Bone marrow (tissue), 2 donors: ENCODE data around the gene PHF5A.
"Not testable (repeated sequence)": the region's sequence is repeated elsewhere in the genome, so short reads cannot be mapped to it uniquely, and the experiment has no call there.

Experiments
- DNase-seq, 2 donors: peaks; one replicate each; lab custom pipeline; 2025; lab: John Stamatoyannopoulos, UW

Gene PHF5A

GRCh38 chr22:41447435-41448188, 20.9 kb downstream of the PHF5A start:
- peak; percentile 23 to 54 for DNase-seq

DNA sequence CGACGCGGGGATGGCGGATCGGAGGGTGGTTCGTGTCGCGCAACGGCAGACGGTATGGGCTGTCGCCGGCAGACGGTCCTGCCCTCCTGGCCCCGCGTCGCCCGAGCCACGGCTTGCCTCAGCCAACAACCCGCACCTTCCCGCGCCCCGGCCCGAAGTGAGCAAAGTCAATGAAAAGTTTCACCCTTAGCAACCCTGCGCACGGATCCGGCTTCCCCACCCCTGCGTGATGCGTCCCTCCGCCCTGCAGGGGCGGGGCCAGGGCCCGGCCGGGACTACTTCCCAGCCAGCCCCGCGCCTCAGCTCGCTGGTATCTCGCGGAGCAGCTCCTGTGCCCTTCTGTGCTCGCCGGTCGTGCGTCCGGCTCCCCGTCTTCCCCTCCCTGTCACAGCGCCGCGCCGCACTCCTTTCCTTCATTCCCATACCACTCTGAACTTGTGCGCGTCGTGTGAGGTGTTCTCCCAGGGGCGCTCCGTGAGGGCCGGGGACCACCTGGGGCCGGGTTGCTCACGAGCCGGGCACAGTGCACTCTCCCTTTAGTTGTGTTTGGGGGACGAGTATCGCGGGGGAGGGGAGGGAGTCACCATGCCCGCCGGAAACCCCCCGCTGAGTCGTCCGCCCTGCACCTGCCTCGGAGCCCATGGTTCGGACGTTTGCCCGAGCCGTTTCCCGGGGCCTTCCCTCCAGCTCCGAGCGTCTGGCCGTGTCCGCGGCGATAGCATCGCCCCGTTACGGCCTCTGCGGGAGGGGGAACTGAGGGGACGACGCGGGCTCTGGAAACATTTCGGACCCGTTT, 21.7 kb downstream of the PHF5A start, which contains the start of gene TOB2:
TSS of gene TOB2 (minus strand) at position 163 of the 796 bp plus-strand sequence. CDS start 9,456 bp downstream, outside the sequence.
- peak; percentile 70 to 88 for DNase-seq

DNA sequence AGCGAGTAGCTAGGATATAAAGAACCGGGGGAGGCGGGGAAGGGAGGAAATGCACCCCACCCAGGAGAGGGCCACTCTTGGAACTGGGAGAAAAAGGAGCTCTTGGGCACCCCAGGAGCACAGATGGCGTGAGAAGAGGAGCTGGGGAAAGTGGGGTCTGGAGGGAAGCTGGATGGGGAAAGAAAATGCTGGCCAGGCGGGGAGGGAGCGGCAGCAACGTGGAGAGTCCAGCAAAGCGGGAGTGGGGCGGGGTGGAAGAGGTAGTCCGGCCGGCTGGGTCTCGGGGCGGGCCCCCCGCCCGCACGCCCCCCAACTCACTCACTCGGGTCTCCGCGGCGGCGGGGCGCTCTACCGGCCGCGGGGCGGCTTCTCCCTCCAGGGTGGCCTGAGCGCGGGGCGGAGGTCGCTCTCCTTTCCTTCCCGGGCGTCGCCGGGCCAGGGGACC, 22.4 kb downstream of the PHF5A start:
- DNase-seq, result peak in 1 of 2 donors; percentile 25

- peak in 1 of 2 donors; percentile 5 for DNase-seq
Measured at GRCh38 chr22:41445129-41446056, 23.1 kb downstream of the PHF5A start.

DNA sequence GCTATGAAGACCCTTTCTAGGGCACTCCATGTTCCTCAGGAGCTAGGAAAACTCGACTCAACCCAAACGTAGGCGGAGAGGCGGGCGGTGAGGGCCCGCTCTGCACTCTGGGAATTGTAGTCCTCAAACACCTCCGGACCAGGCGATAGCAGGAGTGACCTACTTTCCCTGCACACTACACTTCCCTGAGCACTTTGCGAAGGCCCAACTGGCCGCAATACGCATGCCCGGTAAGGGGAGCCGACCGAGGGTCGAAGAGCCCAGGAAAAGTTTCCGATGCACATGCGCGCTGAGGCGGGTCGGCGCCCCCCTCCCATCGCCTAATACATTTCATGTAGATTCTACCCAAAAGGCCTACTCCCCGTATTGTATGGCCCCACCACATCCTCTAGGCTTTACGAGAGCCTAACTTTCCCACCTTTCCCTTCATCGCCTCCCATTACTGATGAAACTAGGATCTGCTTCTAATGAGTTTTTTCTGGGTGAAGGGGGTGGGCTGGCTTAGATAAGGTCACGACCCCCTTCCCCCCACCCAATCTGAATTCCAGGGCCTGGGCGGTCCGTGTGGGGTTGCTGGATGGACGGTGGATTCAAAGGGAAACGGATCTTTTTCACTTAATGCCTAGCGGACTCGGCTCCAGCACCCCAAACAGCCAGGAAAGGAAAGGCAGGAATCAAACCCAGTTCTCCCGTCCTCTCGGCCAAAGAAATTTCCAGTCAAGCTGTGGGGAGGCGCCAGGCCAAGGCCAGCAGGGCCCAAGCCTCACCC, 23.9 kb downstream of the PHF5A start:
- peak; percentile 59 to 91 for DNase-seq

DNA sequence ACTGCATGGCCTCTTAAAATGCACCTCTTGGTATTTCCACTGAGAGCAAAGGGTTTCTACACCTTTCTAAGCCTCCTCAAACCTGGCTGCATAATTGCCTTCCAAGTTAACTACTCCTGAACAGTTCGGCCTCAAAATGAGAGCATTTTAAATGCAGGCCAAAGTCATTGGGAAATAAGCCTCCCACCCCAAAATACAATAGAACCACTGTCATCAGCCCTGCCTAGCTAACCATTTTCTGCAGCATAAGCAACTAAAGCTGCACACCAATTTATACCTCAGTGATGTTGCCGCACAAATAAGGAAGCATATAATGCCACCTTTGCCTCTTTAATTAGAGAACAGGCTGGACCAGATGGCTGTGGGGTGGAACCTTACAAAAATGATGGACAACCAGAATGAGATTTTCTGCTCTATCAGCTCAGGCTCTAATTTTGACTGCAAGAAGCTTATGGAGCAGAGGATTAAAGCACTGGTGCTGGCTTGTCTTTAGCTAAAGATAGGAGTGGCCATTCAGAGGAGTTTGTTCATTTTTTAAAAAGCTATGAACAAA, 26.2 kb downstream of the PHF5A start:
- DNase-seq, result no peak

GRCh38 chr22:41440511-41440910, 28.0 kb downstream of the PHF5A start:
- not testable (repeated sequence) for DNase-seq

GRCh38 chr22:41437198-41437597, 31.3 kb downstream of the PHF5A start:
- DNase-seq, result no peak

DNA sequence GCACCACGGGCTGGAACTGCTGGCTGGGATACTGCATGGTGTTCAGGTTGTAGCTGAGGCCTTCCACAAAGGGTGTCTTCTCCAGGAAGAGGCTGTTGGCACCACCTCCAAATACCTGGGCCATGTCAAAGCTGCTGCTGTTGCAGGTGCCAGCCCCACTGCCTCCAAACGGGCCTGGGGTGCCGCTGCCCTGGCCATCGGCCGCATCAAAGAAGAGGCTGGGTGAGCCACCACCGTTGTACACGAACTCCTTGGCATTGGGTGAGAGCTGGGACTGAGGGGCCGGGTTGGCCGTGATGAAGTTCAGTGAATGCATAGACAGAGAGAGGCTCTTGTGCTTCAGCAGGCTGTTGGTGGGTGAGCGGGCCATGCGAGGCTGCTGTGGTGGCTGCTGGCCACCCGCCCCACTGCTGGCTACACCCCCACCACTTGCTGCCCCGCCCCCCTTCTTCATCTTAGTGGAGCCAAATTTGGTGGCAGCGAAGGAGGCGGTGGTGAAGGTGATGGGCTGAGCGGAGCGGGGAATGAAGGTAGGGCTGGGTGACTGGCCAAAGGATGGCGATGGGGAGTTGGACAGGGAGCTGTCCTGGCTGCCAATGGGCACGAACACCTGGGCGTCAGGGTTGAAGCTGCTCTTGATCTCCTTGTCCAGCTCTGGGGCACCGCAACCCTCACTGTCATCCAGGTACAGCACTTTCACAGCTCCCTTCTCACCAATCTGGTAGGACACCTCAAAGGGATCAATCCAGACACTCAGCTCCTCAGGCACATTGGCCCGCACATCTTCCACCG, 32.0 kb downstream of the PHF5A start:
- DNase-seq, result no peak

DNA sequence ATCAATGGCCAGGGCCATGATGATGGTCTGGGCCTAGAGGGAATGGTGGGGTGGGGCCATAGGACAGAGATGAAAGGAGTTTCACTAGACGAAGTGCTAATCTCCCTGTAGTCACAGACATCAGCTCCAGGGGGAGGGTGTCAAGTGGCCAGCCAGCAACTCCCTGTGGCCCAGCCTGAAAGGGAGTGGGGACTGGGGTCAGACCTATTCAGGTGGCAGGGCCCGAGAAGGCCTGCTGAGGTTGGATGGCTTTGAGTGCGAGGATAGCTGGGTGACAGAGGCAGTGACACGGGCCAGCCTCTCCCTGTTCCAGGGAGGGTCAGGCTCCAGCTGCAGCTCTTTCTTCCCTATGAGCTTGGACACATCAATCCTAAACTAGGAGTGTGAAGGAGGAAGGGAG, 32.9 kb downstream of the PHF5A start:
- no peak for DNase-seq

DNA sequence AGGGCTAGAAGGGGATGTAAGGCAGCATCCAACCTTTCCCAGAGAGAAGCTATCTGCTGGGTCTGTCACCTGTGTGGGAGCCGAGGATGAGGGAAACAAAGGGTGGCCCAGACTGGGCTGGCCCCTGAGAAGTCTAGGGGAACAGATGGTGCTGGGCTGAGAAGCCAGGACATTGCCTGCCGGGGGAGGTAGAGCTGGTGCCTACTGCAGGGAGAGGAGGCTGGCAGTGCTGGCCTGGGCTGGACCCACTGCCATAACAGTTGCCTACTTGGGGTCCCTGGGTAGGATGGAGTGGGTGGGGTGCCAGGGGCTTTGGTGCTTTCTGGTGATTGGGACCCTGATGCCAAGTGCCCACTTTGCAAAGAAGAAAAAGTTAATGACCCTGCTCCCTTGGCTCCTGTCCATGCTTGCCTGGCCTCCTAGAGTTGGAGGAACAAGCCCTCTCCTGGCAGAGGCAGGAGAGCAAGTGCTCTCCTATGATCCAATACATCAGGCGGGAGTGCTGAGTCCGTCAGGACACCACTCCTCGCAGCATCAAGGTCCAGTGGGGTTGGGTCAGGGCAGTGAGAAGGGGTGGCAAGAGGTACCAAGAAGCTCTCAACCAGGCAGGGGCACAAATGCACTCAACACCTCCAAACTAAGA, 34.0 kb downstream of the PHF5A start:
- DNase-seq, result not testable (repeated sequence)

DNA sequence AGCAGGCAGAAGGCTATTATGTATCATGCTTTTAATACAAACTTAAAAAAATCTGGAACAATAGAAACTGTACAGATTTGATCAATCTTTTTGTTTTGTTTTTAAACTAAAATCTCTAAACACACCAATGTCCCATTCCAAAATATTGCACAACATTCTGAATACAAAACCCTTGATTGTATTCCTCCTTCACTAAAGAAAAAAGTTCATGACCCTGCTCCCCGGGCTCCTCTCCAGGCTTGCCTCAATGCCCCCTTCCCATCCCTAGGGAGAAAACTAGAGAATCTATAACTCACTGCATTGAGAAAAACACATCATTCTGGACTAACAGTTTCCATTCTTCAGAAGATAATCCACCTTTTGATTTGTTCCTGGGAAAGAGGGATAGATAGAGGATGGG, 35.0 kb downstream of the PHF5A start:
- DNase-seq, result not testable (repeated sequence)

GRCh38 chr22:41431656-41432055, 36.8 kb downstream of the PHF5A start:
- DNase-seq, result no peak

- DNase-seq, result no peak
Measured at GRCh38 chr22:41429951-41430332, 38.5 kb downstream of the PHF5A start.

- no peak for DNase-seq
Measured at GRCh38 chr22:41429232-41429950, 39.1 kb downstream of the PHF5A start.

DNA sequence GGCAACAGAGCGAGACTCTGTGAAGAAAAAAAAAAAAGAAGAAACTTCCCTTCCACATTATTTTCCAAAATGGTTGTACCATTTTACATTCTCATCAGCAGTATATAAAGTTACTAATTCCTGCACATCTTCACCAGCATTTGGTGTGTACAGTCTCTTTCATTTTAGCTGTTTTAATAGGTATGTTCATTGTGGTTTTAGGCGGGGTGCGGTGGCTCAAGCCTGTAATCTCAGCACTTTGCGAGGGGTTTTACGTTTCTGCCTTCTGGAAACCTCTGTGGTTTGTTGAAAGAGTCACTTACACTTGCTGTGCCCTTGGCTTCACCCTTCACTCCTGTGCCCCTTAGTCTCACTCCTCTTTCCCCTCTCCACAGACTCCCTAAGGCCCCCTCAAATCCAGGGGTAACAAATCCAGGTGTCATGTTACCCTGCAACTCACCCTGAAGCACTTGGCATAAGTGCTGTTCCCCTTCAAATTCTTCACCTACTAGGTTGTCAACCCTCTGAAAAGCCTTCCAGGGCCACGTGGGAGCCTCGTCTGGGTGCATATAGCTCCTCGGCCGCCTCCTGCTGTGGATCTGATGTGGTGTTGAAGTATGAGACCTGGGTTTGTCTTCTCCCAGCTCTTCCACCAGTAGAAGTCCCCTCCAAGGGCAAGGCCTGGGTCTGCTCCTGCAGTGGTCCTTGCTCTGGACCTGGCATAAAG, 42.7 kb downstream of the PHF5A start:
- DNase-seq, result no peak

- DNase-seq, result no peak
Measured at GRCh38 chr22:41418717-41419116, 49.8 kb downstream of the PHF5A start.
